GM12872 (cell line): ENCODE measurements around the gene PARVB.

Experiments
- CTCF ChIP-seq: IDR thresholded peaks from 3 replicates; pipeline ENCODE4 v1.5.1; 2011; ENCODE audit warnings: low read depth, mild to moderate bottlenecking, low read length, moderate library complexity; ENCODE audit not compliant: insufficient read depth

The PARVB gene

DNA sequence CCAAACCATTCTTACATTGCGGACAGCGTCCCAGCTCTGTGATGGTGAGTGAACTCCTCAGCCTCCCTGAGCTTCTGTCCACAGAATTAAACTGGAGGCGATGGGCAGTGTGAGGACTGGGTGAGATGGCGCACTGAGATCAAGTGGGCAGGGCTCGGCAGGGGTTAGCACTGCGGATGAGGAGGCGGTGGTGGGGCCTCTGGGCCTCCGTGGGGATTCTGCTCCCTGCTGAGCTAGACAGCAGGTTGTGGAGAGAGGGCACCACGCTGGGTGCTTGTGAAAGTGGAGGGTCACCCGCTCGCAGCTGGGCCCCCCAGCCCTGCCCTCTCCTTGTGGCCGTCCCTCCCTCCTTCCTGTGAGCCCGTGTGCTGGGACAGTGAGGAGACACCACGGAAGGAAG is 131.0 kb downstream of the PARVB start:
- TF ChIP-seq CTCF = no peak

GRCh38 chr22:44157916-44158618 is 134.0 kb downstream of the PARVB start:
- TF ChIP-seq CTCF = no peak

- no peak for TF ChIP-seq CTCF
Observed at GRCh38 chr22:44158816-44159215, 134.7 kb downstream of the PARVB start.

DNA sequence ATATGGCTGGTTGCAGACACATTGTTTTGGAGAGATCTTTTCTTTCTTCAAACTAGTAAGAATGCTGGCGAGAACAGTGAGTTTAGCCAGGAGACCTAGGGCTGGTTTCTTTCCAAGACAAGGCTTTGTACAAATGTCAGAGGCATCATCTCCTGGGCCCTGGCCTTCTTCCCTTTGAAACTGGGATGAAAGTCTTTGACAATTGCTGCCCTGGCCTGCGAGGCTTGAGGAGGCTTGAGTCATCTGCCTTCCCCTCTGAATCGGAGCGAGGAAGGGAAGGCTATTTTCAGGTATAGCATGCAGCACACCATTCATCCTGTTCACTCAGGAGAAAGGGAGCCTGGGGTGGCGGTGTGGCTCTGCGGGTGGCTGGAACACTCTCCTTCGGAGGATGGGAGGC is 135.1 kb downstream of the PARVB start:
- no peak for TF ChIP-seq CTCF

DNA sequence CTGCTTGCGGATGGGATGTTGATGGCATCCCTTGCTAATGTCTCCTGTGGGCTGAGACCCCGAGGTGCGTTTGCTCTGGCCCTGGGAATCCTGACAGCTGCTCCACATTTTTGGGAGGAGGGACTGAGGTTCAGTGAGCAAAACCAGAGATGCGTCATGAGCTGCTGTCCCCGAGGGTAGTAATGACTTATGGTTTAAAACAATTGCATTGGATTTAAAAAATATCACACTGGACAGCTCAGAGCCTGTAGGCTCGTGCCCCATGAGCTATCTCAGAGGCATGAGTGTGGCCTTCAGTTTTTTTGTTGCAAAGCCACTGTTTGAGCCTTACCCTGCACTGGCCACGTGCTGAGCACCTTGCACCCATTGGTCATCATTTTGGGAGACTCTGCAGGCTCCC is 135.7 kb downstream of the PARVB start:
- TF ChIP-seq CTCF = no peak

- TF ChIP-seq CTCF = no peak
Observed at GRCh38 chr22:44160421-44160820, 136.3 kb downstream of the PARVB start.

DNA sequence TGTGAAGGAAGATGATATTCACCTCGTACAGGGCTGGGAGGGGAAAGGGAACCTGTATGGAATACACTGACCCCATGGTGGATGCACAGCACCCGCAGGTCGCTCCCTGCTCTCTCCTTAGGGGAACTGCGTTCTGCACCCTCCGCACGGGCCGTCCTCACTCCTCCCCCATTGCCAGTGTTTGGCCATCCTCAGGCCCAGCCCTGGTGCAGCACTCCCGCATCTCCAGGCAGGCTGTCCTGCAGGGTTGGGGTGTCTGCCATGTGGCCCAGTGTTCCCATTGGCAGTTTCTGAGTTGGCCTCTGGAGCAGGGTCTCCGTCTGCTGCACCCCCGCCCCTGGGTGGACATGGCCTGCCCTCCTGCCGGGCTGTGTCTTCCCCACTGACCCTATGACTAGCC is 137.6 kb downstream of the PARVB start:
- TF ChIP-seq CTCF = no peak

GRCh38 chr22:44162960-44163359 is 138.9 kb downstream of the PARVB start:
- no peak for TF ChIP-seq CTCF
